Measurements from ENCODE around the gene TRIM44.
A peak's percentile ranks its signal among the peaks of the same experiment; 100 is the strongest.

The TRIM44 gene

GRCh38 chr11:35826006-35826405 lies 163.4 kb downstream of the TRIM44 start:
- no CpG with 5 or more reads among the region's 5 CpGs for WGBS (ENCODE audit: extremely low coverage, insufficient coverage, insufficient read length)

GRCh38 chr11:35826949-35827348 lies 164.4 kb downstream of the TRIM44 start:
- Histone ChIP-seq H3K14ac (ENCODE audit: low read length) (no peak overlapping the region), H3K27ac (ENCODE audit: low read depth, low read length) (no peak overlapping the region), H3K36me3 (ENCODE audit: control insufficient read depth in 1 of 2, insufficient read depth in 2 of 2, low read length in 2 of 2) (no peaks in the 10 kb centered on the region), H2AK5ac (ENCODE audit: low read length) (no peak overlapping the region), H3K4me1 (ENCODE audit: control insufficient read depth in 1 of 2, insufficient read depth in 2 of 2, low read length in 2 of 2) (peaks cover 3% of the 10 kb centered on the region in 2 experiments), H3K4me3 (ENCODE audit: low read depth, low read length) (no peak overlapping the region), H4K91ac (ENCODE audit: low read depth, low read length) (no peak overlapping the region), H4K12ac (ENCODE audit: low read depth, low read length) (no peak overlapping the region), H3K23ac (ENCODE audit: low read length) (no peak overlapping the region), H2AFZ (ENCODE audit: insufficient read depth, low read length, poor library complexity) (no peak overlapping the region), H3K4ac (ENCODE audit: low read depth, low read length) (no peak overlapping the region), H3K18ac (ENCODE audit: low read length) (no peak overlapping the region), H3K9ac (ENCODE audit: low read length) (no peak overlapping the region), H2BK120ac (ENCODE audit: insufficient read depth, low read length, poor library complexity) (no peak overlapping the region), H3K79me2 (ENCODE audit: control insufficient read depth, insufficient read depth, low read length, poor library complexity) (no peaks in the 10 kb centered on the region), H4K8ac (ENCODE audit: low read depth, low read length) (no peak overlapping the region), H2BK5ac (ENCODE audit: low read depth, low read length, poor library complexity) (no peak overlapping the region), H3K4me2 (ENCODE audit: low read length) (no peak overlapping the region), H3K9me3 (ENCODE audit: insufficient read depth, low read depth, low read length) (no peaks in the 10 kb centered on the region), H3K79me1 (ENCODE audit: low read length) (no peaks in the 10 kb centered on the region), H3K27me3 (ENCODE audit: insufficient read depth, low read length) (no peaks in the 10 kb centered on the region), H2BK12ac (ENCODE audit: low read length) (no peak overlapping the region)
- no peak for DNase-seq
- WGBS (ENCODE audit: extremely low coverage, insufficient coverage, insufficient read length) = no CpG with 5 or more reads among the region's 4 CpGs

More at GRCh38 chr11:35826006-35826405, 163.4 kb downstream of the TRIM44 start:
- Histone ChIP-seq H2AFZ (ENCODE audit: insufficient read depth, low read length, poor library complexity) (no peak overlapping the region), H2BK120ac (ENCODE audit: insufficient read depth, low read length, poor library complexity) (no peak overlapping the region), H2AK5ac (ENCODE audit: low read length) (no peak overlapping the region), H4K8ac (ENCODE audit: low read depth, low read length) (no peak overlapping the region), H3K14ac (ENCODE audit: low read length) (no peak overlapping the region), H3K4me2 (ENCODE audit: low read length) (no peak overlapping the region), H4K12ac (ENCODE audit: low read depth, low read length) (no peak overlapping the region), H4K91ac (ENCODE audit: low read depth, low read length) (no peak overlapping the region), H3K4me1 (ENCODE audit: control insufficient read depth in 1 of 2, insufficient read depth in 2 of 2, low read length in 2 of 2) (peaks cover 3 to 5% of the 10 kb centered on the region in 2 experiments), H3K18ac (ENCODE audit: low read length) (no peak overlapping the region), H3K36me3 (ENCODE audit: control insufficient read depth in 1 of 2, insufficient read depth in 2 of 2, low read length in 2 of 2) (no peaks in the 10 kb centered on the region), H3K23ac (ENCODE audit: low read length) (no peak overlapping the region), H2BK12ac (ENCODE audit: low read length) (no peak overlapping the region), H3K4ac (ENCODE audit: low read depth, low read length) (no peak overlapping the region), H3K79me2 (ENCODE audit: control insufficient read depth, insufficient read depth, low read length, poor library complexity) (no peaks in the 10 kb centered on the region), H3K27me3 (ENCODE audit: insufficient read depth, low read length) (no peaks in the 10 kb centered on the region), H3K79me1 (ENCODE audit: low read length) (no peaks in the 10 kb centered on the region), H2BK5ac (ENCODE audit: low read depth, low read length, poor library complexity) (no peak overlapping the region), H3K9ac (ENCODE audit: low read length) (no peak overlapping the region), H3K4me3 (ENCODE audit: low read depth, low read length) (no peak overlapping the region), H3K9me3 (ENCODE audit: insufficient read depth, low read depth, low read length) (no peaks in the 10 kb centered on the region), H3K27ac (ENCODE audit: low read depth, low read length) (no peak overlapping the region)
- DNase-seq = no peak

GRCh38 chr11:35836205-35836604 lies 173.6 kb downstream of the TRIM44 start:
- no peak overlapping the region for H2AFZ ChIP-seq (ENCODE audit: insufficient read depth, low read length, poor library complexity)
- no peak overlapping the region for H3K14ac ChIP-seq (ENCODE audit: low read length)
- H2BK12ac ChIP-seq (ENCODE audit: low read length) = no peak overlapping the region
- H4K8ac ChIP-seq (ENCODE audit: low read depth, low read length) = no peak overlapping the region
- no peaks in the 10 kb centered on the region for H3K79me2 ChIP-seq (ENCODE audit: control insufficient read depth, insufficient read depth, low read length, poor library complexity)
- H3K27ac ChIP-seq (ENCODE audit: low read depth, low read length) = no peak overlapping the region
- peaks cover 0 to 2% of the 10 kb centered on the region in 2 experiments for H3K4me1 ChIP-seq (ENCODE audit: control insufficient read depth in 1 of 2, insufficient read depth in 2 of 2, low read length in 2 of 2)
- H3K9me3 ChIP-seq (ENCODE audit: insufficient read depth, low read depth, low read length) = no peaks in the 10 kb centered on the region
- no peaks in the 10 kb centered on the region for H3K79me1 ChIP-seq (ENCODE audit: low read length)
- no peak overlapping the region for H2AK5ac ChIP-seq (ENCODE audit: low read length)
- peak in 1 of 2 donors; percentile 13 for DNase-seq
- WGBS (ENCODE audit: extremely low coverage, insufficient coverage, insufficient read length) = no CpG with 5 or more reads among the region's 4 CpGs
- H3K9ac ChIP-seq (ENCODE audit: low read length) = no peak overlapping the region
- H4K12ac ChIP-seq (ENCODE audit: low read depth, low read length) = no peak overlapping the region
- H3K4me2 ChIP-seq (ENCODE audit: low read length) = no peak overlapping the region
- H3K18ac ChIP-seq (ENCODE audit: low read length) = no peak overlapping the region
- no peak overlapping the region for H2BK5ac ChIP-seq (ENCODE audit: low read depth, low read length, poor library complexity)
- no peak overlapping the region for H3K4ac ChIP-seq (ENCODE audit: low read depth, low read length)
- no peak overlapping the region for H4K91ac ChIP-seq (ENCODE audit: low read depth, low read length)
- H3K36me3 ChIP-seq (ENCODE audit: control insufficient read depth in 1 of 2, insufficient read depth in 2 of 2, low read length in 2 of 2) = no peaks in the 10 kb centered on the region
- H3K27me3 ChIP-seq (ENCODE audit: insufficient read depth, low read length) = no peaks in the 10 kb centered on the region
- no peak overlapping the region for H3K4me3 ChIP-seq (ENCODE audit: low read depth, low read length)
- H3K23ac ChIP-seq (ENCODE audit: low read length) = no peak overlapping the region
- H2BK120ac ChIP-seq (ENCODE audit: insufficient read depth, low read length, poor library complexity) = no peak overlapping the region

- WGBS (ENCODE audit: extremely low coverage, insufficient coverage, insufficient read length) = no CpG with 5 or more reads among the region's 3 CpGs
- Histone ChIP-seq H3K4ac (ENCODE audit: low read depth, low read length) (no peak overlapping the region), H3K4me3 (ENCODE audit: low read depth, low read length) (no peak overlapping the region), H3K14ac (ENCODE audit: low read length) (no peak overlapping the region), H2AFZ (ENCODE audit: insufficient read depth, low read length, poor library complexity) (no peak overlapping the region), H4K8ac (ENCODE audit: low read depth, low read length) (no peak overlapping the region), H3K27ac (ENCODE audit: low read depth, low read length) (no peak overlapping the region), H3K9ac (ENCODE audit: low read length) (no peak overlapping the region), H4K91ac (ENCODE audit: low read depth, low read length) (no peak overlapping the region), H3K4me2 (ENCODE audit: low read length) (no peak overlapping the region), H2BK12ac (ENCODE audit: low read length) (no peak overlapping the region), H3K4me1 (ENCODE audit: control insufficient read depth in 1 of 2, insufficient read depth in 2 of 2, low read length in 2 of 2) (peaks cover 0 to 2% of the 10 kb centered on the region in 2 experiments), H2BK120ac (ENCODE audit: insufficient read depth, low read length, poor library complexity) (no peak overlapping the region), H2AK5ac (ENCODE audit: low read length) (no peak overlapping the region), H3K18ac (ENCODE audit: low read length) (no peak overlapping the region), H3K36me3 (ENCODE audit: control insufficient read depth in 1 of 2, insufficient read depth in 2 of 2, low read length in 2 of 2) (no peaks in the 10 kb centered on the region), H3K23ac (ENCODE audit: low read length) (no peak overlapping the region), H3K27me3 (ENCODE audit: insufficient read depth, low read length) (no peaks in the 10 kb centered on the region), H2BK5ac (ENCODE audit: low read depth, low read length, poor library complexity) (no peak overlapping the region), H3K79me2 (ENCODE audit: control insufficient read depth, insufficient read depth, low read length, poor library complexity) (no peaks in the 10 kb centered on the region), H4K12ac (ENCODE audit: low read depth, low read length) (no peak overlapping the region), H3K9me3 (ENCODE audit: insufficient read depth, low read depth, low read length) (no peaks in the 10 kb centered on the region), H3K79me1 (ENCODE audit: low read length) (no peaks in the 10 kb centered on the region)
- peak; percentile 15 to 47 for DNase-seq
These were observed 175.5 kb downstream of the TRIM44 start for GRCh38 chr11:35838071-35838470.
